SU-DHL-6 (cell line): ENCODE measurements around the gene HIP1R.

Experiments used
- EZH2phosphoT487 ChIP-seq: fragments of 200-600 bp; sonication (generic), shearing (Covaris generic); conservative IDR thresholded peaks from 2 replicates; pipeline ENCODE4 v1.6.1; 2018; ENCODE audit warnings: mild to moderate bottlenecking, antibody characterized with exemption, low read length, moderate library complexity, mixed read lengths
- TF ChIP-seq, protein P1 (sequence below): fragments of 200-600 bp; sonication (generic); IDR thresholded peaks from one replicate; pipeline ENCODE4 v1.5.1; 2017; ENCODE audit warnings: antibody characterized with exemption, mild to moderate bottlenecking, low read length, moderate library complexity; ENCODE audit not compliant: insufficient read depth, poor library complexity, severe bottlenecking

DNA sequence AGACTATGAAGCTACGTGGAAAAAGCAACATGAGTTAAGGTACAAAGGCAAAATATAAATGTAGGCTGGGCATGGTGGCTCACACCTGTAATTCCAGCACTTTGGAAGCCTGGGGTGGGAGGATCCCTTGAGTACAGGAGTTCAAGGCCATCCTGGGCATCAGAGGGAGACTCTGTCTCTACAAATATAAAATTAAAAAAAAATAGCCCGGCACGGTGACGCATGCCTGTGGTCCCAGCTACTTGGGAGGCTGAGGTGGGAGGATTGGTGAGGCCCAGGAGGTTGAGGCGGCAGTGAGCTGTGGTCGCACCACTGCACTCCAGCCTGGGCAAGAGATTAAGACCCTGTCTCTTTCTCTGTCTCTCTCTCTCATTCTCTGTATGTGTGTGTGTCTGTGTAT is 64.6 kb downstream of the HIP1R start:
- TF ChIP-seq, protein P1, sequence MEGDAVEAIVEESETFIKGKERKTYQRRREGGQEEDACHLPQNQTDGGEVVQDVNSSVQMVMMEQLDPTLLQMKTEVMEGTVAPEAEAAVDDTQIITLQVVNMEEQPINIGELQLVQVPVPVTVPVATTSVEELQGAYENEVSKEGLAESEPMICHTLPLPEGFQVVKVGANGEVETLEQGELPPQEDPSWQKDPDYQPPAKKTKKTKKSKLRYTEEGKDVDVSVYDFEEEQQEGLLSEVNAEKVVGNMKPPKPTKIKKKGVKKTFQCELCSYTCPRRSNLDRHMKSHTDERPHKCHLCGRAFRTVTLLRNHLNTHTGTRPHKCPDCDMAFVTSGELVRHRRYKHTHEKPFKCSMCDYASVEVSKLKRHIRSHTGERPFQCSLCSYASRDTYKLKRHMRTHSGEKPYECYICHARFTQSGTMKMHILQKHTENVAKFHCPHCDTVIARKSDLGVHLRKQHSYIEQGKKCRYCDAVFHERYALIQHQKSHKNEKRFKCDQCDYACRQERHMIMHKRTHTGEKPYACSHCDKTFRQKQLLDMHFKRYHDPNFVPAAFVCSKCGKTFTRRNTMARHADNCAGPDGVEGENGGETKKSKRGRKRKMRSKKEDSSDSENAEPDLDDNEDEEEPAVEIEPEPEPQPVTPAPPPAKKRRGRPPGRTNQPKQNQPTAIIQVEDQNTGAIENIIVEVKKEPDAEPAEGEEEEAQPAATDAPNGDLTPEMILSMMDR, result no peak
- no peak for TF ChIP-seq EZH2phosphoT487
